Measurements from ENCODE around the gene GAS7.

- TF ChIP-seq ISL1 (CRISPR knock-in tag; IDR thresholded peaks at IDR 0.05), result no peak
- no peak for TF ChIP-seq TOX (CRISPR knock-in tag; IDR thresholded peaks at IDR 0.05; ENCODE audit: borderline replicate concordance)
- TF ChIP-seq ARNTL (CRISPR knock-in tag; IDR thresholded peaks at IDR 0.05; ENCODE audit: borderline replicate concordance, low read depth), result no peak
- no peak for TF ChIP-seq SNAI2 (CRISPR knock-in tag; IDR thresholded peaks at IDR 0.05)
- TF ChIP-seq ZFP3 (CRISPR knock-in tag; IDR thresholded peaks at IDR 0.05), result no peak
- TF ChIP-seq TCF4 (CRISPR knock-in tag; IDR thresholded peaks at IDR 0.05; ENCODE audit: borderline replicate concordance), result no peak
- no peak for TF ChIP-seq BACH2 (CRISPR knock-in tag; IDR thresholded peaks at IDR 0.05; ENCODE audit: borderline replicate concordance)
- no peak for TF ChIP-seq PATZ1 (CRISPR knock-in tag; IDR thresholded peaks at IDR 0.05; ENCODE audit: borderline replicate concordance)
- TF ChIP-seq RARB (CRISPR knock-in tag; IDR thresholded peaks at IDR 0.05), result no peak
- no peak for TF ChIP-seq CSRNP3 (CRISPR knock-in tag; IDR thresholded peaks at IDR 0.05)
- TF ChIP-seq CREB5 (CRISPR knock-in tag; IDR thresholded peaks at IDR 0.05; ENCODE audit: low read depth), result no peak
Observed at GRCh38 chr17:9917131-9917530, 281.3 kb downstream of the GAS7 start.
